Body of pancreas (tissue), 4 donors: ENCODE data around the gene ANO3. TPM values are rescaled to one million over a fixed set of nuclear protein-coding genes. Genes with fewer than 3 reads are reported as not detected.

Experiments used
- ATAC-seq: fragments of 150-250 bp; one replicate; pipeline ENCODE4 v1.9.1; 2016
- DNase-seq, 4 donors: peaks; one replicate each; pipeline ENCODE4 v3.0.0-alpha.2; 2019
- H3K27ac ChIP-seq, 4 donors: fragments of 200-600 bp; sonication (generic); 1 replicate in 3 of 4; 2 replicates in 1 of 4; pipeline versions ENCODE4 v1.5.1 to v1.6.1; 2016 to 2019; ENCODE audit warnings: mild to moderate bottlenecking in 1 of 4, mixed read lengths in 1 of 4, moderate library complexity in 1 of 4
- H3K27me3 ChIP-seq, 2 donors: fragments of 200-600 bp; sonication (generic); one replicate each; pipeline ENCODE4 v1.6.0; 2016; ENCODE audit warnings: mild to moderate bottlenecking in 1 of 2
- H3K36me3 ChIP-seq, 2 donors: fragments of 200-600 bp; sonication (generic); replicated peaks in 1 of 2; 2 replicates each; pipeline ENCODE4 v1.5.1; 2016; ENCODE audit warnings: low read depth in 2 of 2; ENCODE audit not compliant: insufficient read depth in 1 of 2
- H3K4me1 ChIP-seq: fragments of 200-600 bp; sonication (generic); one replicate; pipeline ENCODE4 v1.6.0; 2016
- H3K4me3 ChIP-seq, 2 donors: fragments of 200-600 bp; sonication (generic); 1 replicate in 1 of 2; 2 replicates in 1 of 2; pipeline ENCODE4 v1.5.1; 2016 to 2019
- H3K9me3 ChIP-seq, 3 donors: fragments of 200-600 bp; sonication (generic); 1 replicate in 2 of 3; 2 replicates in 1 of 3; pipeline ENCODE4 v1.5.1; 2016
- POLR2A ChIP-seq, 3 donors: fragments of 450-650 bp; IDR thresholded peaks; one replicate each; pipeline ENCODE4 v1.6.1; 2016; ENCODE audit warnings: antibody characterized with exemption in 3 of 3, mild to moderate bottlenecking in 2 of 3
- WGBS, 2 donors: methylation state at CpG; one replicate each; pipeline ENCODE4 v1.1.5; 2017; 5-methylcytosine and 5-hydroxymethylcytosine counted together
- intact Hi-C: fragments of 100-400 bp; cut with DNase I; formaldehyde crosslinking; loops from one replicate; pipeline ENCODE4 v1.15.1; 2023
- total RNA-seq, 2 donors: library from RNA; depleted of rRNA; stranded (reverse); fragments of >200 nt; gene quantifications; one replicate each; pipeline ENCODE4 v1.1.0, GENCODE V29; 2016
- TF ChIP-seq, protein P1 (sequence below), 7 experiments: fragments of 450-650 bp in 4 of 7; fragments of 200-600 bp in 3 of 7; sonication (generic) in 3 of 7; IDR thresholded peaks; one replicate each; pipeline ENCODE4 v1.5.1; 2016 to 2019; ENCODE audit warnings: antibody characterized with exemption in 7 of 7

Gene ANO3
- total RNA-seq, 2 donors from 2014 or later = 0.52 to 5.3 TPM

DNA sequence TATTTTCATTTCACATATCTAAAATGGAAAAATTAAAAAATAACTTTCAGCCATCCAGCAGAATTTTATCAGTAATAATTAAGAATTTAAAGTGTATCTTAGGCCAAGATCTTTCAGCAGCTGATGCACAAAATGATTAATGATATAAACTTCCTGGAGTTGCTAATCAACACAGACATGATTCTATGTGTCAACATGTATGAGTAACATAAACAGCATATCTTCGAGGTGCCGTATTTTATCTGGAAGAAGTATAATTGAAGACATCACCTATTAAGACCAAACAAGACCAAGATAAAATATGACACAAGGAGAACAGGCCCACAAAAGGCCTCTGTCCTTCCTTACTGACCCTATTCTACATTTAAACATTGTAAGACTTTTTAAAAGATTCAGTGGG is 344.7 kb downstream of the ANO3 start:
- TF ChIP-seq, protein P1, sequence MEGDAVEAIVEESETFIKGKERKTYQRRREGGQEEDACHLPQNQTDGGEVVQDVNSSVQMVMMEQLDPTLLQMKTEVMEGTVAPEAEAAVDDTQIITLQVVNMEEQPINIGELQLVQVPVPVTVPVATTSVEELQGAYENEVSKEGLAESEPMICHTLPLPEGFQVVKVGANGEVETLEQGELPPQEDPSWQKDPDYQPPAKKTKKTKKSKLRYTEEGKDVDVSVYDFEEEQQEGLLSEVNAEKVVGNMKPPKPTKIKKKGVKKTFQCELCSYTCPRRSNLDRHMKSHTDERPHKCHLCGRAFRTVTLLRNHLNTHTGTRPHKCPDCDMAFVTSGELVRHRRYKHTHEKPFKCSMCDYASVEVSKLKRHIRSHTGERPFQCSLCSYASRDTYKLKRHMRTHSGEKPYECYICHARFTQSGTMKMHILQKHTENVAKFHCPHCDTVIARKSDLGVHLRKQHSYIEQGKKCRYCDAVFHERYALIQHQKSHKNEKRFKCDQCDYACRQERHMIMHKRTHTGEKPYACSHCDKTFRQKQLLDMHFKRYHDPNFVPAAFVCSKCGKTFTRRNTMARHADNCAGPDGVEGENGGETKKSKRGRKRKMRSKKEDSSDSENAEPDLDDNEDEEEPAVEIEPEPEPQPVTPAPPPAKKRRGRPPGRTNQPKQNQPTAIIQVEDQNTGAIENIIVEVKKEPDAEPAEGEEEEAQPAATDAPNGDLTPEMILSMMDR (IDR thresholded peaks at IDR 0.05) = no peak
- no peak for TF ChIP-seq POLR2A (IDR thresholded peaks at IDR 0.05)
- Histone ChIP-seq H3K4me1 (no peaks in the 10 kb centered on the region), H3K9me3 (no peaks in the 10 kb centered on the region), H3K36me3 (no peaks in the 10 kb centered on the region), H3K27ac (no peak overlapping the region), H3K4me3 (no peak overlapping the region), H3K27me3 (no peaks in the 10 kb centered on the region)
- WGBS, 2 donors = 57 to 71% methylated on average over 2 of the region's 2 CpGs
- DNase-seq (no peak), ATAC-seq (no peak)
- intact Hi-C loops = no loop called here

DNA sequence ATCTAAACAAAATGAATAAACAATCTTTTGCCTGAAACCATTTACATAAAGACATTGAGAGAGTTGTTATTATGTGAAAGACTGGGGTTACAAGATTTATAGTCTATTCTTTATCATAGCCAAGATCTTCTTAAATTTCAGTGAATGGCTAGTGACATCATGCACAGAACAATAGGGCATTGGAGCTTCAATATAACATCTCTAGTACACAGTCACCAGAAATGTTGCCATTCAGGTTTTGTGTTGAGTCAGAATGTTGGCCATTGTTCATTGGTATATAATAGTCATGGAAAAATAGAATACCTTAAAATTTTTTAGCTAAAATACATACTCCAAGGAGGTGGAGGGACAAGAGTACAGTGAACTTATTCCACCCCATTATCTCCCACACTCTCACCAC is 345.6 kb downstream of the ANO3 start:
- TF ChIP-seq, protein P1 (IDR thresholded peaks at IDR 0.05) = no peak
- TF ChIP-seq POLR2A (IDR thresholded peaks at IDR 0.05) = no peak
- intact Hi-C loops = no loop called here
- H3K27me3 ChIP-seq = no peaks in the 10 kb centered on the region

DNA sequence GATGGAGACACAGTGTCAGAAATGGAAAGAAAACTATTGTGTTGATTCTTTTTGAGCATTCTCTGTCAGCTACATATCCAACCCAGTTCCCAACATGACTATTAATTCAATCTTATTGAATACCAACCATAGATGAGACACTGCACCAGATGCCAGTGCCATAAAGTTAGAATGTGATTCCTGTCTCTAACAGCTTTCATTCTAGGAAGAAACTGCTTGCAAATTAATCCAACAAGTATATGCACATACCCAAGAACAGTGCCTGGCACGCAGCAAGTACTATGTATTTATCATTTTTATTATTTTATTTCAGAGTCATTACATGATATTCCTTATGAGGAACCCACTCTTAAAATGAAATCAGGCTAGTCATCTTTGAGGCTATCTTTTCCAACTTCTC is 355.4 kb downstream of the ANO3 start:
- DNase-seq (no peak), ATAC-seq (no peak)
- Histone ChIP-seq H3K27me3 (no peaks in the 10 kb centered on the region), H3K27ac (no peak overlapping the region), H3K9me3 (no peaks in the 10 kb centered on the region), H3K4me1 (no peaks in the 10 kb centered on the region), H3K4me3 (no peak overlapping the region), H3K36me3 (no peaks in the 10 kb centered on the region)
- WGBS, 2 donors = 64 to 70% methylated on average over 1 of the region's 1 CpG
- TF ChIP-seq POLR2A (IDR thresholded peaks at IDR 0.05) = no peak
- TF ChIP-seq, protein P1 (IDR thresholded peaks at IDR 0.05) = no peak
- intact Hi-C loops = no loop called here

More for the DNA sequence above, 345.6 kb downstream of the ANO3 start:
- Histone ChIP-seq H3K27ac (no peak overlapping the region), H3K9me3 (no peaks in the 10 kb centered on the region), H3K36me3 (no peaks in the 10 kb centered on the region), H3K4me3 (no peak overlapping the region), H3K4me1 (no peaks in the 10 kb centered on the region)
- DNase-seq (no peak), ATAC-seq (no peak)

DNA sequence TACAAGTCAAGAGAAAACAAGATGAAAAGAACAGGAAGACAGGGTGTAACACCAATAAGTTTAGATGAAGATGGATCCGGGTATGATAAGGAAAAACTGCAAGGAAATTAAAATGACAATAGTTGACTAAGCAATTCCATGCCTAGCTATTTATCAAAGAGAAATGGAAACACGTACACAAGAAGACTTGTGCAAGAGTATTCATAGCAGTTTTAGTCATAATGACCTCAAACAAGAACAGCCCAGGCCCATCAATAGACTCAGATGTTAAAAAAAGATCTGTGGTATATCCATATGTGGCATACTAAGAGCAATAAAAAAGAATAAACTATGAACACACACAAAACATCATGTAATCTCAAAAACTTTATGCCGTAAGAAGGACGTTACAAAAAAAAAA is 356.8 kb downstream of the ANO3 start:
- intact Hi-C loops = no loop called here
- WGBS, 2 donors = 59 to 68% methylated on average over 4 of the region's 4 CpGs
- Histone ChIP-seq H3K36me3 (no peaks in the 10 kb centered on the region), H3K4me3 (no peak overlapping the region), H3K4me1 (no peaks in the 10 kb centered on the region), H3K9me3 (no peaks in the 10 kb centered on the region), H3K27me3 (no peaks in the 10 kb centered on the region), H3K27ac (no peak overlapping the region)
- DNase-seq (no peak), ATAC-seq (no peak)
- TF ChIP-seq, protein P1 (IDR thresholded peaks at IDR 0.05) = no peak
- TF ChIP-seq POLR2A (IDR thresholded peaks at IDR 0.05) = no peak

DNA sequence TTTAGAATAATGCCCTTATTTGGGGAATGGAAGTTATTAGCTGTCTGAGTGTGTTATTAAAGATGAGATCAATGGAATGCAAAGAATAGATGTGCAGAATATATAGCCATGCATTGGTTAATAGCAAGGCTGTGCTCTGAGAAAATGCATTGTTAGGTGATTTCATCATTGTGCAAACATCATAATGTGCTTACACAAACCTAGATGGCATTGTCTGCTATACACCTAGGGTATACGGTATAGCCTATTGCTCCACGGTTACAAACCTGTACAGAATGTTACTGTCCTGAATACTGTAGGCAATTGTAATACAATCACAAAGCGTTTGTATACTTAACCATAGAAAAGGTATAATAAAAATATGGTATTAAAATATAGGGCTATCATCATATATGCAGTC is 364.4 kb downstream of the ANO3 start:
- ATAC-seq (no peak), DNase-seq (no peak)
- Histone ChIP-seq H3K4me1 (no peaks in the 10 kb centered on the region), H3K4me3 (no peak overlapping the region), H3K27ac (no peak overlapping the region), H3K27me3 (no peaks in the 10 kb centered on the region), H3K9me3 (no peaks in the 10 kb centered on the region), H3K36me3 (no peaks in the 10 kb centered on the region)
- no peak for TF ChIP-seq POLR2A (IDR thresholded peaks at IDR 0.05)
- TF ChIP-seq, protein P1 (IDR thresholded peaks at IDR 0.05) = no peak
- intact Hi-C loops = no loop called here
- 35 to 46% methylated on average over 3 of the region's 3 CpGs for WGBS, 2 donors
